ENCODE results near the gene ZNF384. TPM values are rescaled to one million over a fixed set of nuclear protein-coding genes. Genes with fewer than 3 reads are reported as not detected.
A peak's percentile ranks its signal among the peaks of the same experiment; 100 is the strongest.

ZNF384 gene
- total and polyA plus RNA-seq, 3 donors from 2014 or later: 78.5 to 94.9 (median 85.1) TPM

DNA sequence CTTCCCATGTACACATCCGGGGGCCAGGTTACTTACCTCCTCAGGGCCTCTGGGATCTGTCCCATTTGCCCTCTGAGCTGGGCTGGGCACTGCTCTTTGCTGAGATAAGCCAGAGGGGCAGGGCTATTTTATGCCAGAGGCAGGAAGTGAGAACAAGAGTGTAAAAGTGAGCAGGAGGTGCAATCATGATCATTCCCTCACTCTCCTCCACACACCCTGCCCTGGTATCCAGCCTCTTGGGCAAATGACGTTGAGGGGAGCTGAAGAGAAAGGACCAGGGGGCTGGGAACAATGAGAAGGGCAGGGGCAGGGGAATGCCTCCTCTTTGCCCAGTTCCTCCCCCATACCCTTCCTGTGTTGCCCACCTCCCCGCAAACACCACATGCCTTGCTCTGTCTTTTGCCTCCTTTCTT lies 57.6 kb downstream of the ZNF384 start:
- Histone ChIP-seq H3K9me3 (no peaks in the 10 kb centered on the region), H3K4me1 (peaks cover 12% of the 10 kb centered on the region), H3K27me3 (no peaks in the 10 kb centered on the region), H3K27ac (peak overlapping the region in 1 of 2 donors; percentile 51), H3K4me3 (no peak overlapping the region), H3K36me3 (ENCODE audit: low read depth, missing control alignments) (no peaks in the 10 kb centered on the region)
- TF ChIP-seq, protein P1, sequence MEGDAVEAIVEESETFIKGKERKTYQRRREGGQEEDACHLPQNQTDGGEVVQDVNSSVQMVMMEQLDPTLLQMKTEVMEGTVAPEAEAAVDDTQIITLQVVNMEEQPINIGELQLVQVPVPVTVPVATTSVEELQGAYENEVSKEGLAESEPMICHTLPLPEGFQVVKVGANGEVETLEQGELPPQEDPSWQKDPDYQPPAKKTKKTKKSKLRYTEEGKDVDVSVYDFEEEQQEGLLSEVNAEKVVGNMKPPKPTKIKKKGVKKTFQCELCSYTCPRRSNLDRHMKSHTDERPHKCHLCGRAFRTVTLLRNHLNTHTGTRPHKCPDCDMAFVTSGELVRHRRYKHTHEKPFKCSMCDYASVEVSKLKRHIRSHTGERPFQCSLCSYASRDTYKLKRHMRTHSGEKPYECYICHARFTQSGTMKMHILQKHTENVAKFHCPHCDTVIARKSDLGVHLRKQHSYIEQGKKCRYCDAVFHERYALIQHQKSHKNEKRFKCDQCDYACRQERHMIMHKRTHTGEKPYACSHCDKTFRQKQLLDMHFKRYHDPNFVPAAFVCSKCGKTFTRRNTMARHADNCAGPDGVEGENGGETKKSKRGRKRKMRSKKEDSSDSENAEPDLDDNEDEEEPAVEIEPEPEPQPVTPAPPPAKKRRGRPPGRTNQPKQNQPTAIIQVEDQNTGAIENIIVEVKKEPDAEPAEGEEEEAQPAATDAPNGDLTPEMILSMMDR (IDR thresholded peaks at IDR 0.05): no peak
- no peak for TF ChIP-seq POLR2A (IDR thresholded peaks at IDR 0.05)
- intact Hi-C loops (cut with DNase I; ENCODE audit: low total_unique reads): no loop called here
- no peak for DNase-seq
- 83 to 86% methylated on average over 2 to 3 of the region's 3 CpGs for WGBS, 2 donors

DNA sequence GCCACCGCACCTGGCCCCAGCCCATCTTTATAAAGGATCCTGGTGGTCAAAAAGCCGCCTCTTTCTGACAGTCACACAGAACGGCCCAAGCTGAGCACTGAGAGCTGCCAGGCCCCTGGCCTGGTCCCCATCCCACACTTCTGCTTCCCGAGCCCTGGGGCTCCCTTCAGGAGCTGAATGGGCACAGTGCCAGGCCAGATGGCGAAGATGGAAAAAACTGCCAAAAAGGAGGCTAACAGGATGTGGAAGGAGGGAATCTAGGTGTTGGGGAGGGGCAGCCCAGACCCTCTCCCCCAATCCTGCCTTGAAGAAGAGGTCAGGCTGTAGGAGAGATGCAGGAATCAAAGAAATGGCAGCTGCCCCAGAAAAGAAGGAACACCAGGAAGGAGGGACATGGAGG lies 58.4 kb downstream of the ZNF384 start:
- Histone ChIP-seq H3K4me1 (peaks cover 12% of the 10 kb centered on the region), H3K36me3 (ENCODE audit: low read depth, missing control alignments) (no peaks in the 10 kb centered on the region), H3K27ac (no peak overlapping the region), H3K9me3 (no peaks in the 10 kb centered on the region), H3K4me3 (no peak overlapping the region), H3K27me3 (no peaks in the 10 kb centered on the region)
- DNase-seq: no peak
- WGBS, 2 donors: 38 to 54% methylated on average over 4 to 5 of the region's 5 CpGs
- TF ChIP-seq, protein P1 (IDR thresholded peaks at IDR 0.05): no peak
- TF ChIP-seq POLR2A (IDR thresholded peaks at IDR 0.05): no peak
- intact Hi-C loops (cut with DNase I; ENCODE audit: low total_unique reads): no loop called here

DNA sequence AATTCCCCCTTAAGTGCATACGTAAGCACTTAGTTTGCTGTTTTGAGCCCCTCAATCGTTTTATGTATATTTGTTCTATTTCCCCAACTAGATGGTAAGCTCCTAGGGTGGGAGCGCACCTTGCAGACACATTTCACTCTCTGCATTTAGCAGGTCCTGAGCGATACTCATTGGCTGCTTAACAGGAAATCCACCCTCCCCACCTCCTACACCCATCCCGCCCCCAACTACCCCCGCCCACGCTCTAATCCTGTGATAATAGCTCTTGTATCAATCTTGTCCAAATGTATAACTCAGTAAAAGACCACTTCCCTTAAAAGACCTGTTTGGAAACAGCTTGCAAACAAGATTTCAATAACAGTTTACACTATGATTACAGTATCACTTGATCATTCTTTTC lies 61.6 kb downstream of the ZNF384 start:
- TF ChIP-seq POLR2A (IDR thresholded peaks at IDR 0.05): no peak
- TF ChIP-seq, protein P1 (IDR thresholded peaks at IDR 0.05): no peak
- 60 to 70% methylated on average over 7 of the region's 7 CpGs for WGBS, 2 donors
- H3K4me3 ChIP-seq: no peak overlapping the region
- H3K36me3 ChIP-seq (ENCODE audit: low read depth, missing control alignments): no peaks in the 10 kb centered on the region
- H3K27ac ChIP-seq: no peak overlapping the region
- peaks cover 6% of the 10 kb centered on the region for H3K4me1 ChIP-seq
- H3K27me3 ChIP-seq: no peaks in the 10 kb centered on the region
- H3K9me3 ChIP-seq: no peaks in the 10 kb centered on the region
- no peak for DNase-seq
- intact Hi-C loops (cut with DNase I; ENCODE audit: low total_unique reads): no loop called here

DNA sequence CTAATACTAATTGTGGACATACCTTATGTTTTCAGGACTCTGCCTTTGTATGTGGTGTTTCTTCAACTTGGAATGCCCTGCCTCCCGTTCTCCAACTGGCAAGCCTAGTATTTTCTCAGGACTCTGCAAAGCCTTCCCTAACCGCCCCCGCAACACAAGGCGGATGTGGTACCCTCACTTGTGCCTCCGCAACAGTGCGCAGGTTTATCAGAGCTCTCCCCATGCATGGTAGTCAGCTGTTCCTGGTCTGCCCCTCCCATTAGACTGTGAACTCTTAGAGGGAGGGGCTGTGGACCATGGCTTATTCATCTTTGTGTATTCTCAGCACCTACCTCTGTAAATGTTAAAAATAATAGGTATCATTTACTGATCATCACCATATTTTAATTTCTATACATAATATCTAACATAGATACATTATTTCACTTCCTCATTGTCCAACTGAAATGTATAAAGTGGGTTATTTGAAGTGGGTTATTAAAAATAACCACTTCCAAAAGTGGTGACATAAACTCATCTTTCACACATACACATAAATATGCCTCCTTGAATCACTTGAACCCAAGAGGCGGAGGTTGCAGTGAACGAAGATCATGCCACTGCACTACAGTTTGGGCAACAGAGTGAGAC lies 62.4 kb downstream of the ZNF384 start:
- TF ChIP-seq, protein P1 (IDR thresholded peaks at IDR 0.05): no peak
- TF ChIP-seq POLR2A (IDR thresholded peaks at IDR 0.05): no peak
- H3K4me3 ChIP-seq: no peak overlapping the region
- 48 to 55% methylated on average over 8 of the region's 8 CpGs for WGBS, 2 donors
- no peaks in the 10 kb centered on the region for H3K4me1 ChIP-seq
- H3K36me3 ChIP-seq (ENCODE audit: low read depth, missing control alignments): no peaks in the 10 kb centered on the region
- intact Hi-C loops (cut with DNase I; ENCODE audit: low total_unique reads): no loop called here
- no peaks in the 10 kb centered on the region for H3K27me3 ChIP-seq
- H3K9me3 ChIP-seq: no peaks in the 10 kb centered on the region
- no peak for DNase-seq
- no peak overlapping the region for H3K27ac ChIP-seq

DNA sequence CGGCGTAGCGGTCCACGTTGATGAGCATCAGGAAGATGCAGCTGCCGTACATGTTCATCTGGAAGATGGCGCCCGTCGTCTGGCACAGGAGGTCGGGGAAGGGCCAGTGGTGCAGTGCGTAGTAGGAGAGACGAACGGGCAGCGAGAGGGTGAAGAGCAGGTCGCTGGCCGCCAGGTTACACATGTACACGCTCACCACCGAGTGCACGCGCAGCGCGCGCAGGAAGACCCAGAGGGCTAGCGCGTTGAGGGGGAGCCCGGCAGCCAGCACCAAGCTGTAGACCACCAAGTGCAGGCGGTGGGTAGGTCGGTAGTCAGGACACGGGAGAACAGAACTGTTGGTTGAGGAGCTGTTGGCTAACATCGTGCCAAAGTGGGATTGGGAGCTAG lies 68.3 kb downstream of the ZNF384 start:
- no peak for TF ChIP-seq POLR2A (IDR thresholded peaks at IDR 0.05)
- TF ChIP-seq, protein P1 (IDR thresholded peaks at IDR 0.05): no peak
- no peak for DNase-seq
- H3K27me3 ChIP-seq: no peaks in the 10 kb centered on the region
- WGBS, 2 donors: 53 to 70% methylated on average over 7 to 29 of the region's 29 CpGs
- no peaks in the 10 kb centered on the region for H3K9me3 ChIP-seq
- intact Hi-C loops (cut with DNase I; ENCODE audit: low total_unique reads): no loop called here
- no peak overlapping the region for H3K27ac ChIP-seq
- no peaks in the 10 kb centered on the region for H3K36me3 ChIP-seq (ENCODE audit: low read depth, missing control alignments)
- H3K4me3 ChIP-seq: peak overlapping the region; percentile 20 to 27
- no peaks in the 10 kb centered on the region for H3K4me1 ChIP-seq

All from testis (tissue), 3 donors.